OCI-LY1 (cell line): ENCODE data around the gene ELOA.

ENCODE experiments used
- H2AFZ ChIP-seq: fragments of 200-600 bp; sonication (generic), shearing (Covaris generic); 2 replicates; pipeline ENCODE4 v1.6.0; 2014; ENCODE audit warnings: antibody characterized with exemption, mild to moderate bottlenecking, low read length
- H3F3A ChIP-seq: fragments of 200-600 bp; sonication (generic), shearing (Covaris generic); 2 replicates; pipeline ENCODE4 v1.6.0; 2014; ENCODE audit warnings: mild to moderate bottlenecking, antibody characterized with exemption, low read length, moderate library complexity; ENCODE audit not compliant: insufficient read depth
- H3K27ac ChIP-seq: fragments of 200-600 bp; sonication (generic); 2 replicates; pipeline ENCODE4 v1.5.1; 2014; ENCODE audit warnings: low read length, mixed run types, mild to moderate bottlenecking, low read depth; ENCODE audit not compliant: poor library complexity, severe bottlenecking
- H3K27me3 ChIP-seq: fragments of 200-600 bp; sonication (generic); 2 replicates; pipeline ENCODE4 v1.6.0; 2014; ENCODE audit warnings: antibody characterized with exemption, mild to moderate bottlenecking, low read length, moderate library complexity; ENCODE audit not compliant: insufficient read depth
- H3K36me3 ChIP-seq: fragments of 200-600 bp; sonication (generic); 2 replicates; pipeline ENCODE4 v1.6.1; 2014; ENCODE audit warnings: mild to moderate bottlenecking, antibody characterized with exemption, low read length, moderate library complexity, mixed read lengths; ENCODE audit not compliant: insufficient read depth
- H3K4me1 ChIP-seq: fragments of 200-600 bp; sonication (generic); 2 replicates; pipeline ENCODE4 v1.5.1; 2014; ENCODE audit warnings: mild to moderate bottlenecking, low read length, moderate library complexity; ENCODE audit not compliant: insufficient read depth, severe bottlenecking
- H3K4me2 ChIP-seq: fragments of 200-600 bp; sonication (generic), shearing (Covaris generic); 2 replicates; pipeline ENCODE4 v1.6.1; 2014; ENCODE audit warnings: low read length
- H3K4me3 ChIP-seq: fragments of 200-600 bp; sonication (generic); 2 replicates; pipeline ENCODE4 v1.5.1; 2014; ENCODE audit warnings: low read length, low read depth, mild to moderate bottlenecking, mixed read lengths; ENCODE audit not compliant: poor library complexity, severe bottlenecking
- H3K79me2 ChIP-seq: fragments of 200-600 bp; shearing (Covaris generic); 2 replicates; pipeline ENCODE4 v1.6.1; 2016; ENCODE audit warnings: mixed run types, low read length, mixed read lengths; ENCODE audit not compliant: insufficient read depth
- H3K9ac ChIP-seq: fragments of 200-600 bp; sonication (generic), shearing (Covaris generic); 2 replicates; pipeline ENCODE4 v1.6.1; 2014; ENCODE audit warnings: mild to moderate bottlenecking, low read length, mixed read lengths
- H3K9me2 ChIP-seq: fragments of 200-600 bp; sonication (generic), shearing (Covaris generic); 2 replicates; pipeline ENCODE4 v1.6.1; 2014; ENCODE audit warnings: low read depth, mild to moderate bottlenecking, low read length, mixed read lengths
- H3K9me3 ChIP-seq: fragments of 200-600 bp; shearing (Covaris generic); 2 replicates; pipeline ENCODE4 v1.6.1; 2014; ENCODE audit warnings: low read length, mixed read lengths
- H4K20me1 ChIP-seq: fragments of 200-600 bp; sonication (generic), shearing (Covaris generic); 2 replicates; pipeline ENCODE4 v1.6.0; 2016; ENCODE audit warnings: mild to moderate bottlenecking, low read length; ENCODE audit not compliant: insufficient read depth
- CTCF ChIP-seq: fragments of 200-600 bp; sonication (generic), shearing (Covaris generic); IDR thresholded peaks from 2 replicates; pipeline ENCODE4 v1.5.1; 2017; ENCODE audit warnings: mild to moderate bottlenecking, antibody characterized with exemption, low read length, moderate library complexity, mixed read lengths
- EZH2 ChIP-seq: fragments of 200-600 bp; sonication (generic), shearing (Covaris generic); IDR thresholded peaks from 2 replicates; pipeline ENCODE4 v1.8.0; 2017; ENCODE audit warnings: borderline replicate concordance, mixed run types, mild to moderate bottlenecking, antibody characterized with exemption, low read length, moderate library complexity, mixed read lengths

The ELOA gene

GRCh38 chr1:23719162-23719820, 24.0 kb upstream of the ELOA start:
- Histone ChIP-seq H3K36me3 (no peaks in the 10 kb centered on the region), H3K9ac (no peak overlapping the region)

DNA sequence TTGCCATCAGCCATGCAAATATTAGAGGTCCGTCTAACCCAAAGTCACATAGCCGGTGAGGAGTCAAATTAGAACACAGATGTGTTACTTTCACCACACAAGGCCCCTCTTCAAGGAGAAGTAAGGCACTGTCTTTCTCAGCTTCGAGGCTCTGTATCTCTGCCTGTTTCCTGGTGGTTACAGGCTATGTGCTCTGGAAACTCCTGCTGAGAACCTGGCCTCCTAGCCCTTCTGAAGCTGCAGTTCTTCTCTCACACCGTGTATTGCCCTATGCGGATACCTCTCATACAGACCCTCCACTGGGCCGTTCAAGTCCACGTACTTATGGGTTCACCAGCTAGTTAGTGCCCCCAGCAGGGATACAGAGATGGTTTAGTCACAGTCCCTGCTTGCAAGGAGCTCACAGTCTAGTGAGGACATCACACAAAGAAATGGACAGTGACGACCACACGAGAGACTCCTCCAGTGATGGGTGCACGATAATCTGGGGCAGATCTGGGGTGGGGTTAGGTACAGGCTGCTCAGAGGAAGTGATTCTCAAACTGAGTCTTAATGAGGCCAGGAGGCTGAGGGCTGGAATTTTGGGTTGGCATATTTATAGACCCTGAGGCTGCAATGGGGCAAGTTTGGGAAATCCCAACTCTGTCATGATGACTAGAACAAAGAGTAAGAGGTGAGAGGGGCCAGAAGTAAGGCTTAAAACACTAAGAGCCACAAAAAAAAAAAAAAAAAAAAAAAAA, 22.8 kb upstream of the ELOA start:
- no peak overlapping the region for H2AFZ ChIP-seq
- no peaks in the 10 kb centered on the region for H3K9me3 ChIP-seq
- no peaks in the 10 kb centered on the region for H3K9me2 ChIP-seq
- H3K36me3 ChIP-seq = no peaks in the 10 kb centered on the region
- H3K27me3 ChIP-seq = no peaks in the 10 kb centered on the region
- no peaks in the 10 kb centered on the region for H3K79me2 ChIP-seq
- peaks cover 32% of the 10 kb centered on the region for H3K4me1 ChIP-seq
- no peak overlapping the region for H3K4me3 ChIP-seq
- peaks cover 3% of the 10 kb centered on the region; the same call in 1 of the 2 replicates for H3F3A ChIP-seq
- H3K9ac ChIP-seq = peak overlapping the region; percentile 22; the same call in 1 of the 2 replicates
- peak overlapping the region; percentile 34; the same call in 1 of the 2 replicates for H3K4me2 ChIP-seq
- peak overlapping the region; percentile 89 for H3K27ac ChIP-seq
- TF ChIP-seq CTCF (no peak), EZH2 (no peak)
- H4K20me1 ChIP-seq = no peaks in the 10 kb centered on the region

More at GRCh38 chr1:23719162-23719820, 24.0 kb upstream of the ELOA start:
- TF ChIP-seq CTCF = no peak
- no peak for TF ChIP-seq EZH2
- Histone ChIP-seq H3K27ac (peak overlapping the region; percentile 89), H2AFZ (no peak overlapping the region), H3F3A (peaks cover 3% of the 10 kb centered on the region; the same call in 1 of the 2 replicates), H3K27me3 (no peaks in the 10 kb centered on the region), H3K9me3 (no peaks in the 10 kb centered on the region), H3K4me3 (no peak overlapping the region), H3K4me1 (peaks cover 32% of the 10 kb centered on the region), H3K9me2 (no peaks in the 10 kb centered on the region), H3K4me2 (no peak overlapping the region), H4K20me1 (no peaks in the 10 kb centered on the region), H3K79me2 (no peaks in the 10 kb centered on the region)

- Histone ChIP-seq H3K9me3 (no peaks in the 10 kb centered on the region), H3K9ac (no peak overlapping the region), H3K4me1 (peaks cover 43% of the 10 kb centered on the region), H3K27me3 (no peaks in the 10 kb centered on the region), H3F3A (peaks cover 3% of the 10 kb centered on the region; the same call in 1 of the 2 replicates), H3K4me3 (peak overlapping the region; percentile 20), H2AFZ (no peak overlapping the region), H3K79me2 (no peaks in the 10 kb centered on the region), H3K9me2 (no peaks in the 10 kb centered on the region), H3K36me3 (no peaks in the 10 kb centered on the region), H4K20me1 (no peaks in the 10 kb centered on the region), H3K4me2 (peak overlapping the region; percentile 49; the same call in 1 of the 2 replicates), H3K27ac (peak overlapping the region; percentile 63)
- no peak for TF ChIP-seq CTCF
- TF ChIP-seq EZH2 = no peak
Measured at GRCh38 chr1:23722652-23723051, 20.6 kb upstream of the ELOA start.
